Measurements from ENCODE around the gene GAREM2. TPM values are rescaled to one million over a fixed set of nuclear protein-coding genes. Genes with fewer than 3 reads are reported as not detected.

The GAREM2 gene
- total and polyA plus RNA-seq, 5 donors = 1.9 to 6.9 (median 4.3) TPM

GRCh38 chr2:26169226-26169625 lies 3.7 kb upstream of the GAREM2 start:
- peaks cover 2% of the 10 kb centered on the region for H3K4me1 ChIP-seq (ENCODE audit: control insufficient read depth, insufficient read depth, low read length)
- intact Hi-C loops (cut with DNase I) = no loop called here
- DNase-seq = no peak
- H3K9me3 ChIP-seq (ENCODE audit: control insufficient read depth, low read length) = no peaks in the 10 kb centered on the region
- H3K4me3 ChIP-seq (ENCODE audit: low read length) = no peak overlapping the region
- H3K27ac ChIP-seq (ENCODE audit: low read length) = no peak overlapping the region
- no peaks in the 10 kb centered on the region for H3K27me3 ChIP-seq (ENCODE audit: control insufficient read depth, insufficient read depth)
- WGBS = 92% methylated on average over 5 of the region's 5 CpGs
- no peak for ATAC-seq

- 83% methylated on average over 14 of the region's 14 CpGs for WGBS
- intact Hi-C loops (cut with DNase I) = no loop called here
- Histone ChIP-seq H3K4me3 (ENCODE audit: low read length) (no peak overlapping the region), H3K27ac (ENCODE audit: low read length) (no peak overlapping the region), H3K4me1 (ENCODE audit: control insufficient read depth, insufficient read depth, low read length) (no peaks in the 10 kb centered on the region), H3K27me3 (ENCODE audit: control insufficient read depth, insufficient read depth) (no peaks in the 10 kb centered on the region), H3K9me3 (ENCODE audit: control insufficient read depth, low read length) (no peaks in the 10 kb centered on the region)
- no peak for ATAC-seq
- DNase-seq = no peak
Observed at GRCh38 chr2:26169681-26170414, 3.0 kb upstream of the GAREM2 start.

GRCh38 chr2:26170795-26171194 lies 2.1 kb upstream of the GAREM2 start:
- Histone ChIP-seq H3K9me3 (ENCODE audit: control insufficient read depth, low read length) (no peaks in the 10 kb centered on the region), H3K27me3 (ENCODE audit: control insufficient read depth, insufficient read depth) (no peaks in the 10 kb centered on the region), H3K4me1 (ENCODE audit: control insufficient read depth, insufficient read depth, low read length) (no peaks in the 10 kb centered on the region), H3K27ac (ENCODE audit: low read length) (no peak overlapping the region), H3K4me3 (ENCODE audit: low read length) (no peak overlapping the region)
- DNase-seq (no peak), ATAC-seq (no peak)
- intact Hi-C loops (cut with DNase I) = no loop called here
- WGBS = 87% methylated on average over 9 of the region's 9 CpGs

GRCh38 chr2:26172189-26172870 lies 558 bp upstream of the GAREM2 start:
- ATAC-seq (no peak), DNase-seq (peak in 1 of 3 donors; percentile 51)
- Histone ChIP-seq H3K27me3 (ENCODE audit: control insufficient read depth, insufficient read depth) (no peaks in the 10 kb centered on the region), H3K4me1 (ENCODE audit: control insufficient read depth, insufficient read depth, low read length) (no peaks in the 10 kb centered on the region), H3K4me3 (ENCODE audit: low read length) (peak overlapping the region; percentile 75), H3K9me3 (ENCODE audit: control insufficient read depth, low read length) (no peaks in the 10 kb centered on the region), H3K27ac (ENCODE audit: low read length) (no peak overlapping the region)
- 16% methylated on average over 56 of the region's 56 CpGs for WGBS
- intact Hi-C loops (cut with DNase I) = no loop called here

GRCh38 chr2:26173776-26174482 lies 1.0 kb downstream of the GAREM2 start:
- Histone ChIP-seq H3K27ac (ENCODE audit: low read length) (no peak overlapping the region), H3K27me3 (ENCODE audit: control insufficient read depth, insufficient read depth) (no peaks in the 10 kb centered on the region), H3K4me1 (ENCODE audit: control insufficient read depth, insufficient read depth, low read length) (no peaks in the 10 kb centered on the region), H3K4me3 (ENCODE audit: low read length) (peak overlapping the region; percentile 75), H3K9me3 (ENCODE audit: control insufficient read depth, low read length) (no peaks in the 10 kb centered on the region)
- WGBS = 19% methylated on average over 46 of the region's 46 CpGs
- ATAC-seq (peak in 1 of 2 donors; percentile 9), DNase-seq (peak in 1 of 3 donors; percentile 45)
- intact Hi-C loops (cut with DNase I) = no loop called here

GRCh38 chr2:26174691-26175465 lies 2.0 kb downstream of the GAREM2 start:
- DNase-seq (no peak), ATAC-seq (no peak)
- H3K27ac ChIP-seq (ENCODE audit: low read length) = no peak overlapping the region
- no peaks in the 10 kb centered on the region for H3K27me3 ChIP-seq (ENCODE audit: control insufficient read depth, insufficient read depth)
- 77% methylated on average over 10 of the region's 10 CpGs for WGBS
- intact Hi-C loops (cut with DNase I) = no loop called here
- no peaks in the 10 kb centered on the region for H3K9me3 ChIP-seq (ENCODE audit: control insufficient read depth, low read length)
- H3K4me3 ChIP-seq (ENCODE audit: low read length) = no peak overlapping the region
- peaks cover 3% of the 10 kb centered on the region for H3K4me1 ChIP-seq (ENCODE audit: control insufficient read depth, insufficient read depth, low read length)

GRCh38 chr2:26175466-26176278 lies 2.8 kb downstream of the GAREM2 start:
- 67% methylated on average over 15 of the region's 15 CpGs for WGBS
- ATAC-seq (no peak), DNase-seq (no peak)
- no peaks in the 10 kb centered on the region for H3K27me3 ChIP-seq (ENCODE audit: control insufficient read depth, insufficient read depth)
- intact Hi-C loops (cut with DNase I) = no loop called here
- H3K4me3 ChIP-seq (ENCODE audit: low read length) = no peak overlapping the region
- H3K4me1 ChIP-seq (ENCODE audit: control insufficient read depth, insufficient read depth, low read length) = peaks cover 3% of the 10 kb centered on the region
- no peak overlapping the region for H3K27ac ChIP-seq (ENCODE audit: low read length)
- no peaks in the 10 kb centered on the region for H3K9me3 ChIP-seq (ENCODE audit: control insufficient read depth, low read length)

GRCh38 chr2:26176279-26176615 lies 3.4 kb downstream of the GAREM2 start:
- no peaks in the 10 kb centered on the region for H3K27me3 ChIP-seq (ENCODE audit: control insufficient read depth, insufficient read depth)
- DNase-seq (no peak), ATAC-seq (no peak)
- intact Hi-C loops (cut with DNase I) = no loop called here
- no peak overlapping the region for H3K27ac ChIP-seq (ENCODE audit: low read length)
- H3K9me3 ChIP-seq (ENCODE audit: control insufficient read depth, low read length) = no peaks in the 10 kb centered on the region
- 74% methylated on average over 11 of the region's 11 CpGs for WGBS
- peaks cover 3% of the 10 kb centered on the region for H3K4me1 ChIP-seq (ENCODE audit: control insufficient read depth, insufficient read depth, low read length)
- no peak overlapping the region for H3K4me3 ChIP-seq (ENCODE audit: low read length)

GRCh38 chr2:26177122-26177521 lies 4.2 kb downstream of the GAREM2 start:
- DNase-seq = no peak
- Histone ChIP-seq H3K27me3 (ENCODE audit: control insufficient read depth, insufficient read depth) (no peaks in the 10 kb centered on the region), H3K4me1 (ENCODE audit: control insufficient read depth, insufficient read depth, low read length) (peaks cover 3% of the 10 kb centered on the region), H3K27ac (ENCODE audit: low read length) (no peak overlapping the region), H3K9me3 (ENCODE audit: control insufficient read depth, low read length) (no peaks in the 10 kb centered on the region), H3K4me3 (ENCODE audit: low read length) (no peak overlapping the region)
- no peak for ATAC-seq
- intact Hi-C loops (cut with DNase I) = no loop called here
- 95% methylated on average over 7 of the region's 7 CpGs for WGBS

GRCh38 chr2:26178246-26178645 lies 5.4 kb downstream of the GAREM2 start:
- no peak for ATAC-seq
- no peak overlapping the region for H3K27ac ChIP-seq (ENCODE audit: low read length)
- 96% methylated on average over 3 of the region's 3 CpGs for WGBS
- H3K4me3 ChIP-seq (ENCODE audit: low read length) = no peak overlapping the region
- no peaks in the 10 kb centered on the region for H3K9me3 ChIP-seq (ENCODE audit: control insufficient read depth, low read length)
- intact Hi-C loops (cut with DNase I) = no loop called here
- no peaks in the 10 kb centered on the region for H3K27me3 ChIP-seq (ENCODE audit: control insufficient read depth, insufficient read depth)
- H3K4me1 ChIP-seq (ENCODE audit: control insufficient read depth, insufficient read depth, low read length) = peaks cover 3% of the 10 kb centered on the region
- no peak for DNase-seq

Measured in right cardiac atrium (tissue), 5 donors.